Urinary bladder (tissue), 4 donors: ENCODE data around the gene KLHL25. TPM values are rescaled to one million over a fixed set of nuclear protein-coding genes. Genes with fewer than 3 reads are reported as not detected.

Experiments used
- DNase-seq: peaks from one replicate; pipeline ENCODE4 v3.0.0-alpha.2; 2015; ENCODE audit errors: extremely low spot score
- H3K27ac ChIP-seq: one replicate; pipeline ENCODE4 v1.5.1; 2013; ENCODE audit warnings: low read depth, mild to moderate bottlenecking, moderate library complexity
- H3K36me3 ChIP-seq: one replicate; pipeline ENCODE4 v1.6.1; 2013; ENCODE audit warnings: mild to moderate bottlenecking, moderate library complexity; ENCODE audit not compliant: insufficient read depth
- H3K4me1 ChIP-seq: one replicate; pipeline ENCODE4 v1.6.1; 2013; ENCODE audit warnings: mild to moderate bottlenecking, moderate library complexity; ENCODE audit not compliant: insufficient read depth
- H3K4me3 ChIP-seq: one replicate; pipeline ENCODE4 v1.5.1; 2013; ENCODE audit warnings: low read depth, low read length
- WGBS: extraction: QIAGEN DNeasy Blood & Tissue Kit; methylation state at CpG from one replicate; pipeline ENCODE4 v1.1.7; 2013; 5-methylcytosine and 5-hydroxymethylcytosine counted together
- polyA plus RNA-seq: library from polyadenylated mRNA; stranded (reverse); fragments of 200-250 nt; gene quantifications from one replicate; pipeline ENCODE4 v1.2.3, GENCODE V29; 2013
- total RNA-seq: library from RNA; depleted of rRNA; stranded (reverse); fragments of >200 nt; gene quantifications from one replicate; pipeline ENCODE4 v1.2.3, GENCODE V29; 2014
- donor health status: healthy with polysubstance abuse.
- donor health status: healthy.

The KLHL25 gene
- total and polyA plus RNA-seq, 2 donors, result 3.6 to 7.6 TPM

- Histone ChIP-seq H3K36me3 (no peaks in the 10 kb centered on the region), H3K4me3 (no peak overlapping the region), H3K4me1 (no peaks in the 10 kb centered on the region), H3K27ac (no peak overlapping the region)
- WGBS, result 93% methylated on average over 9 of the region's 9 CpGs
- no peak for DNase-seq
These were observed 38.2 kb downstream of the KLHL25 start for GRCh38 chr15:85756411-85757072.

- 98% methylated on average over 4 of the region's 4 CpGs for WGBS
These were observed 38.8 kb downstream of the KLHL25 start for GRCh38 chr15:85755942-85756341.

GRCh38 chr15:85755471-85755870 lies 39.3 kb downstream of the KLHL25 start:
- WGBS, result 91% methylated on average over 11 of the region's 11 CpGs
- DNase-seq, result no peak
- H3K36me3 ChIP-seq, result no peaks in the 10 kb centered on the region
- H3K4me1 ChIP-seq, result no peaks in the 10 kb centered on the region
- H3K27ac ChIP-seq, result no peak overlapping the region
- no peak overlapping the region for H3K4me3 ChIP-seq

More at GRCh38 chr15:85755942-85756341, 38.8 kb downstream of the KLHL25 start:
- Histone ChIP-seq H3K36me3 (no peaks in the 10 kb centered on the region), H3K4me1 (no peaks in the 10 kb centered on the region), H3K4me3 (no peak overlapping the region), H3K27ac (no peak overlapping the region)
- DNase-seq, result no peak

GRCh38 chr15:85754989-85755388 lies 39.7 kb downstream of the KLHL25 start:
- Histone ChIP-seq H3K4me3 (no peak overlapping the region), H3K27ac (no peak overlapping the region), H3K4me1 (no peaks in the 10 kb centered on the region), H3K36me3 (no peaks in the 10 kb centered on the region)
- WGBS, result 40% methylated on average over 7 of the region's 7 CpGs
- DNase-seq, result no peak

- no peaks in the 10 kb centered on the region for H3K4me1 ChIP-seq
- DNase-seq, result no peak
- no peak overlapping the region for H3K27ac ChIP-seq
- WGBS, result 92% methylated on average over 10 of the region's 10 CpGs
- no peak overlapping the region for H3K4me3 ChIP-seq
- H3K36me3 ChIP-seq, result no peaks in the 10 kb centered on the region
These were observed 40.8 kb downstream of the KLHL25 start for GRCh38 chr15:85753791-85754452.

GRCh38 chr15:85753261-85753660 lies 41.5 kb downstream of the KLHL25 start:
- no peak for DNase-seq
- no peaks in the 10 kb centered on the region for H3K4me1 ChIP-seq
- peaks cover under 1% of the 10 kb centered on the region for H3K36me3 ChIP-seq
- WGBS, result 98% methylated on average over 1 of the region's 1 CpG
- H3K27ac ChIP-seq, result no peak overlapping the region
- no peak overlapping the region for H3K4me3 ChIP-seq

GRCh38 chr15:85752491-85752961 lies 42.2 kb downstream of the KLHL25 start:
- H3K4me1 ChIP-seq, result no peaks in the 10 kb centered on the region
- H3K4me3 ChIP-seq, result no peak overlapping the region
- no peak overlapping the region for H3K27ac ChIP-seq
- peaks cover 2% of the 10 kb centered on the region for H3K36me3 ChIP-seq
- 74% methylated on average over 8 of the region's 8 CpGs for WGBS
- no peak for DNase-seq

- WGBS, result 86% methylated on average over 15 of the region's 15 CpGs
- DNase-seq, result no peak
- Histone ChIP-seq H3K36me3 (peaks cover 3% of the 10 kb centered on the region), H3K4me1 (no peaks in the 10 kb centered on the region), H3K4me3 (no peak overlapping the region), H3K27ac (no peak overlapping the region)
These were observed 42.6 kb downstream of the KLHL25 start for GRCh38 chr15:85752124-85752475.

- no peak for DNase-seq
- Histone ChIP-seq H3K4me3 (no peak overlapping the region), H3K4me1 (no peaks in the 10 kb centered on the region), H3K36me3 (peaks cover 3% of the 10 kb centered on the region), H3K27ac (no peak overlapping the region)
- 59% methylated on average over 15 of the region's 15 CpGs for WGBS
These were observed 43.2 kb downstream of the KLHL25 start for GRCh38 chr15:85751291-85752123.

GRCh38 chr15:85750319-85751290 lies 44.1 kb downstream of the KLHL25 start:
- Histone ChIP-seq H3K4me1 (no peaks in the 10 kb centered on the region), H3K4me3 (no peak overlapping the region)

GRCh38 chr15:85749261-85750151 lies 45.2 kb downstream of the KLHL25 start:
- no peak overlapping the region for H3K4me3 ChIP-seq
- WGBS, result 38% methylated on average over 21 of the region's 21 CpGs
- DNase-seq, result peak; percentile 29
- H3K4me1 ChIP-seq, result no peaks in the 10 kb centered on the region
- H3K27ac ChIP-seq, result no peak overlapping the region
- peaks cover 6% of the 10 kb centered on the region for H3K36me3 ChIP-seq

More at GRCh38 chr15:85750319-85751290, 44.1 kb downstream of the KLHL25 start:
- 31% methylated on average over 27 of the region's 27 CpGs for WGBS
- Histone ChIP-seq H3K36me3 (peaks cover 6% of the 10 kb centered on the region), H3K27ac (peak overlapping the region; percentile 25)
- DNase-seq, result no peak

GRCh38 chr15:85748729-85749128 lies 46.0 kb downstream of the KLHL25 start:
- Histone ChIP-seq H3K36me3 (peaks cover 8% of the 10 kb centered on the region), H3K4me3 (no peak overlapping the region), H3K27ac (no peak overlapping the region), H3K4me1 (no peaks in the 10 kb centered on the region)
- no peak for DNase-seq
- 75% methylated on average over 11 of the region's 11 CpGs for WGBS
